IMR-90 (cell line): ENCODE data around the gene ZNF385B. TPM values are rescaled to one million over a fixed set of nuclear protein-coding genes. Genes with fewer than 3 reads are reported as not detected.

Experiments
- ATAC-seq: fragments of 200-7000 bp; cut with Tn5 transposase; 2 replicates; pipeline ENCODE4 v1.9.1; 2020; ENCODE audit warnings: low read depth, mild to moderate bottlenecking, moderate library complexity
- BruUV-seq: library from RNA; stranded (reverse); fragments of 400-500 nt; replicated peaks from 2 replicates; lab custom pipeline; 2021; lab: Mats Ljungman, UMichigan
- CTCF ChIA-PET: fragments of 300-600 bp; formaldehyde crosslinking; extraction: SDS; loops from one replicate; lab custom pipeline; 2021; ENCODE audit warnings: antibody characterized with exemption; lab: Yijun Ruan, JAX
- POLR2A ChIA-PET: fragments of 300-600 bp; sonication (Branson Sonifier 250); formaldehyde crosslinking; loops from one replicate; lab custom pipeline; 2022; ENCODE audit warnings: antibody characterized with exemption; ENCODE audit not compliant: unreplicated experiment; lab: Charles Lee
- DNase-seq: peaks from one replicate; pipeline ENCODE4 v3.0.0; 2013
- H2AFZ ChIP-seq: replicated peaks from 2 replicates; pipeline ENCODE3; 2013; ENCODE audit warnings: low read length, mild to moderate bottlenecking; ENCODE audit not compliant: poor library complexity
- H2AK5ac ChIP-seq: 2 replicates; pipeline ENCODE4 v1.6.1; 2013; ENCODE audit warnings: low read depth, low read length, inconsistent platforms
- H2AK9ac ChIP-seq: replicated peaks from 2 replicates; pipeline ENCODE3; 2013; ENCODE audit warnings: mild to moderate bottlenecking, low read depth, low read length, moderate library complexity; ENCODE audit not compliant: poor library complexity
- H2BK120ac ChIP-seq: 2 replicates; pipeline ENCODE4 v1.6.1; 2013; ENCODE audit warnings: low read depth, low read length, inconsistent platforms
- H2BK15ac ChIP-seq: 3 replicates; pipeline ENCODE4 v1.6.1; 2013; ENCODE audit warnings: low read depth, low read length, inconsistent platforms
- H2BK20ac ChIP-seq: 2 replicates; pipeline ENCODE4 v1.6.1; 2013; ENCODE audit warnings: low read depth, mild to moderate bottlenecking, inconsistent platforms, low read length, moderate library complexity
- H2BK5ac ChIP-seq: 2 replicates; pipeline ENCODE4 v1.6.1; 2013; ENCODE audit warnings: mild to moderate bottlenecking, low read depth, low read length, inconsistent platforms; ENCODE audit not compliant: poor library complexity, severe bottlenecking
- H3K14ac ChIP-seq: replicated peaks from 2 replicates; pipeline ENCODE4 v1.6.1; 2013; ENCODE audit warnings: low read depth, low read length, inconsistent platforms
- H3K18ac ChIP-seq: 2 replicates; pipeline ENCODE4 v1.6.1; 2013; ENCODE audit warnings: low read depth, low read length, control low read depth
- H3K23ac ChIP-seq: 2 replicates; pipeline ENCODE4 v1.6.1; 2013; ENCODE audit warnings: low read depth, low read length, inconsistent platforms
- H3K27ac ChIP-seq: 2 replicates; pipeline ENCODE4 v1.5.1; 2013; ENCODE audit warnings: mild to moderate bottlenecking, control low read depth, low read length; ENCODE audit not compliant: insufficient read depth
- H3K27me3 ChIP-seq: 2 replicates; pipeline ENCODE4 v1.6.1; 2013; ENCODE audit warnings: low read length; ENCODE audit not compliant: control insufficient read depth, insufficient read depth
- H3K36me3 ChIP-seq: 2 replicates; pipeline ENCODE4 v1.6.1; 2013; ENCODE audit warnings: low read length, mixed read lengths; ENCODE audit not compliant: control insufficient read depth, insufficient read depth
- H3K4ac ChIP-seq: 2 replicates; pipeline ENCODE4 v1.6.1; 2013; ENCODE audit warnings: low read depth, low read length, inconsistent platforms
- H3K4me1 ChIP-seq: 2 replicates; pipeline ENCODE4 v1.6.1; 2013; ENCODE audit warnings: low read length, mixed read lengths; ENCODE audit not compliant: control insufficient read depth, insufficient read depth
- H3K4me2 ChIP-seq: 2 replicates; pipeline ENCODE4 v1.6.1; 2013; ENCODE audit warnings: low read depth, mild to moderate bottlenecking, control low read depth, low read length, moderate library complexity
- H3K4me3 ChIP-seq: 2 replicates; pipeline ENCODE4 v1.5.1; 2013; ENCODE audit warnings: low read depth, mild to moderate bottlenecking, control low read depth, low read length, moderate library complexity; ENCODE audit not compliant: insufficient read depth
- H3K56ac ChIP-seq: 2 replicates; pipeline ENCODE4 v1.6.1; 2013; ENCODE audit warnings: low read length, inconsistent platforms; ENCODE audit not compliant: insufficient read depth; ENCODE audit errors: extremely low read depth
- H3K79me1 ChIP-seq, 2 experiments: 2 replicates each; pipeline ENCODE4 v1.6.1; 2013; ENCODE audit warnings: low read length in 2 of 2, inconsistent platforms in 1 of 2, low read depth in 1 of 2
- H3K9ac ChIP-seq: 2 replicates; pipeline ENCODE4 v1.6.1; 2013; ENCODE audit warnings: low read depth, low read length, control low read depth
- H3K9me1 ChIP-seq: 2 replicates; pipeline ENCODE4 v1.6.1; 2013; ENCODE audit warnings: low read length, inconsistent platforms; ENCODE audit not compliant: insufficient read depth
- H3K9me3 ChIP-seq: 2 replicates; pipeline ENCODE4 v1.6.1; 2013; ENCODE audit warnings: low read length; ENCODE audit not compliant: control insufficient read depth, insufficient read depth
- H4K20me1 ChIP-seq: 2 replicates; pipeline ENCODE4 v1.6.1; 2013; ENCODE audit warnings: low read length, inconsistent platforms; ENCODE audit not compliant: insufficient read depth
- H4K5ac ChIP-seq: 2 replicates; pipeline ENCODE4 v1.6.1; 2013; ENCODE audit warnings: mild to moderate bottlenecking, low read depth, low read length, control low read depth
- H4K8ac ChIP-seq, 2 experiments: 2 replicates each; pipeline ENCODE4 v1.6.1; 2013; ENCODE audit warnings: low read depth in 2 of 2, low read length in 2 of 2, control low read depth in 1 of 2, inconsistent platforms in 1 of 2
- H4K91ac ChIP-seq: 2 replicates; pipeline ENCODE4 v1.6.1; 2013; ENCODE audit warnings: low read depth, low read length, inconsistent platforms; ENCODE audit not compliant: insufficient read depth
- BHLHE40 ChIP-seq: fragments of 150-350 bp; IDR thresholded peaks from 2 replicates; pipeline ENCODE4 v1.6.1; 2016; ENCODE audit warnings: mild to moderate bottlenecking, low read depth, low read length
- CEBPB ChIP-seq: IDR thresholded peaks from 2 replicates; pipeline ENCODE4 v1.6.1; 2012; ENCODE audit warnings: low read depth, low read length, improper control_type of control experiment
- CHD1 ChIP-seq: IDR thresholded peaks from 2 replicates; pipeline ENCODE4 v1.6.1; 2012; ENCODE audit warnings: low read depth, low read length, improper control_type of control experiment
- FOS ChIP-seq: fragments of 150-350 bp; IDR thresholded peaks from 2 replicates; pipeline ENCODE4 v1.6.1; 2016; ENCODE audit warnings: low read depth, low read length
- MAFK ChIP-seq: IDR thresholded peaks from 2 replicates; pipeline ENCODE4 v1.6.1; 2012; ENCODE audit warnings: low read depth, low read length, improper control_type of control experiment
- MAZ ChIP-seq: IDR thresholded peaks from 2 replicates; pipeline ENCODE4 v1.6.1; 2012; ENCODE audit warnings: low read depth, mild to moderate bottlenecking, low read length, improper control_type of control experiment, moderate library complexity, borderline replicate concordance
- MXI1 ChIP-seq: IDR thresholded peaks from 2 replicates; pipeline ENCODE4 v1.6.1; 2012; ENCODE audit warnings: low read depth, mild to moderate bottlenecking, low read length, moderate library complexity, borderline replicate concordance
- NFE2L2 ChIP-seq: fragments of 150-350 bp; IDR thresholded peaks from 2 replicates; pipeline ENCODE4 v1.6.1; 2016; ENCODE audit warnings: low read depth, mild to moderate bottlenecking, low read length
- POLR2A ChIP-seq: IDR thresholded peaks from 2 replicates; pipeline ENCODE4 v1.6.1; 2012; ENCODE audit warnings: mild to moderate bottlenecking, low read depth, low read length
- RAD21 ChIP-seq: IDR thresholded peaks from 2 replicates; pipeline ENCODE4 v1.6.1; 2012; ENCODE audit warnings: low read length, improper control_type of control experiment
- RCOR1 ChIP-seq: IDR thresholded peaks from 2 replicates; pipeline ENCODE4 v1.6.1; 2012; ENCODE audit warnings: mild to moderate bottlenecking, low read length, improper control_type of control experiment; ENCODE audit not compliant: insufficient replicate concordance
- RFX5 ChIP-seq: IDR thresholded peaks from 2 replicates; pipeline ENCODE4 v1.8.0; 2012; ENCODE audit warnings: low read depth, mild to moderate bottlenecking, low read length, moderate library complexity
- SMC3 ChIP-seq: fragments of 150-350 bp; IDR thresholded peaks from 2 replicates; pipeline ENCODE4 v1.6.1; 2016; ENCODE audit warnings: low read depth, mild to moderate bottlenecking, antibody characterized with exemption, low read length, moderate library complexity
- WGBS, 2 experiments: methylation state at CpG; one replicate each; pipeline versions ENCODE4 v1.1.5 to v1.1.7; 2013; ENCODE audit warnings: missing lambda C conversion rate in 2 of 2; ENCODE audit not compliant: insufficient read length in 1 of 2; ENCODE audit errors: extremely low coverage in 2 of 2; 5-methylcytosine and 5-hydroxymethylcytosine counted together
- dilution Hi-C: fragments of 300-500 bp; cut with HindIII; formaldehyde crosslinking; loops from one replicate; pipeline ENCODE4 v1.14.3; 2018; ENCODE audit warnings: low sequenced_read_pairs; ENCODE audit not compliant: unreplicated experiment
- in situ Hi-C: fragments of 300-500 bp; cut with MboI; formaldehyde crosslinking; loops from 3 replicates; pipeline ENCODE4 v1.14.3; 2019; ENCODE audit warnings: low sequenced_read_pairs, inconsistent platforms, mixed read lengths
- intact Hi-C: fragments of 100-400 bp; cut with micrococcal nuclease; formaldehyde crosslinking; loops from 2 replicates; pipeline ENCODE4 v1.10.0; 2022
- polyA plus RNA-seq, 3 experiments: library from polyadenylated mRNA; depleted of rRNA; stranded (reverse); fragments of >200 nt; gene quantifications; 2 replicates each; pipeline ENCODE4 v1.2.3, GENCODE V29; 2012; ENCODE audit warnings: low replicate concordance in 1 of 3
- total RNA-seq: library from RNA; depleted of rRNA; stranded (reverse); fragments of >200 nt; gene quantifications from 2 replicates; pipeline ENCODE4 v1.2.3, GENCODE V29; 2012
- TF ChIP-seq, protein P1 (sequence below): conservative IDR thresholded peaks from 2 replicates; pipeline ENCODE4 v1.5.1; 2012; ENCODE audit warnings: mild to moderate bottlenecking, low read depth, low read length, improper control_type of control experiment
- TF ChIP-seq, protein P2 (sequence below): fragments of 150-350 bp; IDR thresholded peaks from 2 replicates; pipeline ENCODE4 v1.6.1; 2017; ENCODE audit warnings: mild to moderate bottlenecking, antibody characterized with exemption, low read length, low read depth
- TF ChIP-seq, protein P3 (sequence below): fragments of 150-350 bp; IDR thresholded peaks from 2 replicates; pipeline ENCODE4 v1.6.1; 2016; ENCODE audit warnings: low read depth, mild to moderate bottlenecking, low read length, moderate library complexity, borderline replicate concordance

ZNF385B gene
- total and polyA plus RNA-seq, 2 of the 4 experiments (the other 2 are of a cell fraction) = not detected

DNA sequence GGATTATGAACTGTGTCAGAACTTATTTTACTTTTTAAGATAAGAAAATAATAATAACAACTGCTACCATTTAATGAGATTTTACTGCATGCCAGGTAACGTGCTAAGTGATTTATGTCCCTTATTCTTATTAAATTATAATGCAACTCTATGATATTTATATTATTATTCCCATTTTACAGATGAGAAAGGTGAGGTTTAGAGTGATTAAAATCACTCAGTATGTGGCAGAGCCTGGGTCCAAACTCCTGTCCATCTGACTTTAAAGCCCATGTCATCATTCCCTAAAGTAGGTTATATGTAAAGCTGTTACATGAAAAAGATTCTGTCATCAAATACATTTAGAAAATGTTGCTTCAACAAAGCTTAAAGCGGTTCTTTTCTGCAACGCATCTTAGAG lies 308.0 kb downstream of the ZNF385B start:
- Histone ChIP-seq H4K5ac (no peak overlapping the region), H2BK120ac (no peak overlapping the region), H2AFZ (no peak overlapping the region), H3K14ac (no peak overlapping the region), H3K23ac (no peak overlapping the region), H2AK9ac (no peak overlapping the region), H3K27ac (no peak overlapping the region), H3K56ac (no peak overlapping the region), H2BK20ac (no peak overlapping the region), H4K91ac (no peak overlapping the region), H3K27me3 (no peaks in the 10 kb centered on the region), H3K9me1 (no peaks in the 10 kb centered on the region), H3K79me1 (no peaks in the 10 kb centered on the region), H3K4me2 (no peak overlapping the region), H3K36me3 (no peaks in the 10 kb centered on the region), H2BK15ac (no peak overlapping the region), H3K4ac (no peak overlapping the region), H3K18ac (no peak overlapping the region), H2AK5ac (no peak overlapping the region), H4K20me1 (no peaks in the 10 kb centered on the region), H2BK5ac (no peak overlapping the region), H3K9me3 (no peaks in the 10 kb centered on the region), H3K4me3 (no peak overlapping the region), H3K9ac (no peak overlapping the region), H4K8ac (no peak overlapping the region), H3K4me1 (no peaks in the 10 kb centered on the region)
- WGBS, 2 experiments = no CpG with 5 or more reads among the region's 3 CpGs
- TF ChIP-seq CEBPB (no peak), RCOR1 (no peak), BHLHE40 (no peak), NFE2L2 (no peak), RAD21 (no peak), SMC3 (no peak), RFX5 (no peak), FOS (no peak), MAZ (no peak), CHD1 (no peak), MAFK (no peak), POLR2A (no peak), MXI1 (no peak)
- TF ChIP-seq, protein P1, sequence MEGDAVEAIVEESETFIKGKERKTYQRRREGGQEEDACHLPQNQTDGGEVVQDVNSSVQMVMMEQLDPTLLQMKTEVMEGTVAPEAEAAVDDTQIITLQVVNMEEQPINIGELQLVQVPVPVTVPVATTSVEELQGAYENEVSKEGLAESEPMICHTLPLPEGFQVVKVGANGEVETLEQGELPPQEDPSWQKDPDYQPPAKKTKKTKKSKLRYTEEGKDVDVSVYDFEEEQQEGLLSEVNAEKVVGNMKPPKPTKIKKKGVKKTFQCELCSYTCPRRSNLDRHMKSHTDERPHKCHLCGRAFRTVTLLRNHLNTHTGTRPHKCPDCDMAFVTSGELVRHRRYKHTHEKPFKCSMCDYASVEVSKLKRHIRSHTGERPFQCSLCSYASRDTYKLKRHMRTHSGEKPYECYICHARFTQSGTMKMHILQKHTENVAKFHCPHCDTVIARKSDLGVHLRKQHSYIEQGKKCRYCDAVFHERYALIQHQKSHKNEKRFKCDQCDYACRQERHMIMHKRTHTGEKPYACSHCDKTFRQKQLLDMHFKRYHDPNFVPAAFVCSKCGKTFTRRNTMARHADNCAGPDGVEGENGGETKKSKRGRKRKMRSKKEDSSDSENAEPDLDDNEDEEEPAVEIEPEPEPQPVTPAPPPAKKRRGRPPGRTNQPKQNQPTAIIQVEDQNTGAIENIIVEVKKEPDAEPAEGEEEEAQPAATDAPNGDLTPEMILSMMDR = no peak
- TF ChIP-seq, protein P2, sequence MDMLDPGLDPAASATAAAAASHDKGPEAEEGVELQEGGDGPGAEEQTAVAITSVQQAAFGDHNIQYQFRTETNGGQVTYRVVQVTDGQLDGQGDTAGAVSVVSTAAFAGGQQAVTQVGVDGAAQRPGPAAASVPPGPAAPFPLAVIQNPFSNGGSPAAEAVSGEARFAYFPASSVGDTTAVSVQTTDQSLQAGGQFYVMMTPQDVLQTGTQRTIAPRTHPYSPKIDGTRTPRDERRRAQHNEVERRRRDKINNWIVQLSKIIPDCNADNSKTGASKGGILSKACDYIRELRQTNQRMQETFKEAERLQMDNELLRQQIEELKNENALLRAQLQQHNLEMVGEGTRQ = no peak
- TF ChIP-seq, protein P3, sequence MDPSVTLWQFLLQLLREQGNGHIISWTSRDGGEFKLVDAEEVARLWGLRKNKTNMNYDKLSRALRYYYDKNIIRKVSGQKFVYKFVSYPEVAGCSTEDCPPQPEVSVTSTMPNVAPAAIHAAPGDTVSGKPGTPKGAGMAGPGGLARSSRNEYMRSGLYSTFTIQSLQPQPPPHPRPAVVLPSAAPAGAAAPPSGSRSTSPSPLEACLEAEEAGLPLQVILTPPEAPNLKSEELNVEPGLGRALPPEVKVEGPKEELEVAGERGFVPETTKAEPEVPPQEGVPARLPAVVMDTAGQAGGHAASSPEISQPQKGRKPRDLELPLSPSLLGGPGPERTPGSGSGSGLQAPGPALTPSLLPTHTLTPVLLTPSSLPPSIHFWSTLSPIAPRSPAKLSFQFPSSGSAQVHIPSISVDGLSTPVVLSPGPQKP = no peak
- ChIA-PET POLR2A (no interaction called here), CTCF (no interaction called here)
- in situ Hi-C loops (no loop called here), intact Hi-C loops (no loop called here), dilution Hi-C loops (no loop called here)
- BruUV-seq = no TSS peak
- ATAC-seq (no peak), DNase-seq (no peak)
